Keratinocyte (primary cell): ENCODE data around the gene ZFPL1.

ENCODE experiments used
- CTCF ChIP-seq, 3 experiments: IDR thresholded peaks in 1 of 3; conservative IDR thresholded peaks in 1 of 3; optimal IDR thresholded peaks in 1 of 3; 2 replicates in 2 of 3; 3 replicates in 1 of 3; pipeline versions ENCODE3 to v1.5.1; 2011; ENCODE audit warnings: low read length in 3 of 3, mild to moderate bottlenecking in 3 of 3, moderate library complexity in 2 of 3, control low read depth in 1 of 3, inconsistent platforms in 1 of 3; ENCODE audit not compliant: insufficient read depth in 2 of 3; ENCODE audit errors: extremely low read depth in 1 of 3
- EZH2 ChIP-seq: IDR thresholded peaks from one replicate; pipeline ENCODE4 v1.6.1; 2012; ENCODE audit warnings: inconsistent platforms, mild to moderate bottlenecking, low read length, moderate library complexity

- TF ChIP-seq EZH2 (no peak), CTCF (optimal IDR thresholded peaks at IDR 0.05 in 1 of 3, IDR thresholded peaks at IDR 0.05 in 1 of 3, conservative IDR thresholded peaks at IDR 0.05 in 1 of 3; ENCODE audit: extremely low read depth in 1 of 3, insufficient read depth in 2 of 3, low read length in 3 of 3) (no peak)
Measured at GRCh38 chr11:65113839-65114238, 29.8 kb downstream of the ZFPL1 start.
